Epithelial cell of esophagus (primary cell): Measurements from ENCODE around the gene HSF2BP.
"Not testable (repeated sequence)": the region's sequence is repeated elsewhere in the genome, so short reads cannot be mapped to it uniquely, and the experiment has no call there.

Experiments
- DNase-seq: peaks from one replicate; pipeline ENCODE4 v3.0.0; 2010; ENCODE audit warnings: low read depth
- H3K4me3 ChIP-seq: 2 replicates; pipeline ENCODE4 v1.5.1; 2011; ENCODE audit warnings: mild to moderate bottlenecking, low read length, control low read depth
- TF ChIP-seq, protein P1 (sequence below): IDR thresholded peaks from 2 replicates; pipeline ENCODE4 v1.5.1; 2011; ENCODE audit warnings: low read depth, mild to moderate bottlenecking, low read length, control low read depth, inconsistent platforms; ENCODE audit not compliant: insufficient read depth; ENCODE audit errors: missing control alignments

Gene HSF2BP

GRCh38 chr21:43597540-43598250 lies 61.6 kb downstream of the HSF2BP start:
- TF ChIP-seq, protein P1, sequence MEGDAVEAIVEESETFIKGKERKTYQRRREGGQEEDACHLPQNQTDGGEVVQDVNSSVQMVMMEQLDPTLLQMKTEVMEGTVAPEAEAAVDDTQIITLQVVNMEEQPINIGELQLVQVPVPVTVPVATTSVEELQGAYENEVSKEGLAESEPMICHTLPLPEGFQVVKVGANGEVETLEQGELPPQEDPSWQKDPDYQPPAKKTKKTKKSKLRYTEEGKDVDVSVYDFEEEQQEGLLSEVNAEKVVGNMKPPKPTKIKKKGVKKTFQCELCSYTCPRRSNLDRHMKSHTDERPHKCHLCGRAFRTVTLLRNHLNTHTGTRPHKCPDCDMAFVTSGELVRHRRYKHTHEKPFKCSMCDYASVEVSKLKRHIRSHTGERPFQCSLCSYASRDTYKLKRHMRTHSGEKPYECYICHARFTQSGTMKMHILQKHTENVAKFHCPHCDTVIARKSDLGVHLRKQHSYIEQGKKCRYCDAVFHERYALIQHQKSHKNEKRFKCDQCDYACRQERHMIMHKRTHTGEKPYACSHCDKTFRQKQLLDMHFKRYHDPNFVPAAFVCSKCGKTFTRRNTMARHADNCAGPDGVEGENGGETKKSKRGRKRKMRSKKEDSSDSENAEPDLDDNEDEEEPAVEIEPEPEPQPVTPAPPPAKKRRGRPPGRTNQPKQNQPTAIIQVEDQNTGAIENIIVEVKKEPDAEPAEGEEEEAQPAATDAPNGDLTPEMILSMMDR, result no peak
- DNase-seq, result no peak
- H3K4me3 ChIP-seq, result no peak overlapping the region

GRCh38 chr21:43597052-43597451 lies 62.2 kb downstream of the HSF2BP start:
- peak; percentile 82 for DNase-seq
- TF ChIP-seq, protein P1, result no peak
- no peak overlapping the region for H3K4me3 ChIP-seq

GRCh38 chr21:43596616-43597015 lies 62.7 kb downstream of the HSF2BP start:
- DNase-seq, result no peak
- H3K4me3 ChIP-seq, result no peak overlapping the region
- TF ChIP-seq, protein P1, result no peak

- not testable (repeated sequence) for DNase-seq, H3K4me3 ChIP-seq
These were observed 63.5 kb downstream of the HSF2BP start for GRCh38 chr21:43595769-43596168.

GRCh38 chr21:43593078-43593477 lies 66.2 kb downstream of the HSF2BP start:
- DNase-seq, result no peak
- no peak overlapping the region for H3K4me3 ChIP-seq
- TF ChIP-seq, protein P1, result no peak

DNA sequence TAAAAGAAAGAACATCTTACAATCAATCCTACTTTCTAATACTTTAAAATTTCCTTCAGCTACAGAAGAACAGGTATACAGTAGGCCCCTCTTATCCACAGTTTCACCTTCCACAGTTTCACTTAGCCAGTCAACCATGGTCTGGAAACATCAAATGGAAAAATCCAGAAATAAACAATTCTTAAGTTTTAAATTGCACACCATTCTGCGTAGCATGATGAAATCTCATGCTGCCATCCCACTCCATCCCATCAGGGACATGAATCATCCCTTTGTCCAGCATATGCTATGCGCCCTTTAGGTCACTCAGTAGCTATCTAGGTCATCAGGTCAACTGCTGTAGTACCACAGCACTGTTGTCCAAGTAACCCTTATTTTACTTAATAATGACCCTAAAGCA lies 67.7 kb downstream of the HSF2BP start:
- H3K4me3 ChIP-seq, result no peak overlapping the region
- no peak for DNase-seq
- TF ChIP-seq, protein P1, result no peak

GRCh38 chr21:43590194-43590593 lies 69.1 kb downstream of the HSF2BP start:
- TF ChIP-seq, protein P1, result no peak
- H3K4me3 ChIP-seq, result no peak overlapping the region
- DNase-seq, result peak; percentile 93
